Dendritic cell treated with granulocyte-macrophage colony-stimulating factor and Interleukin-4, amounts not matched to agents 40 ng/mL and 50 ng/mL, for 4 days (primary cell): ENCODE data around the gene MACROD2.

Experiments used
- H3K27ac Mint-ChIP-seq: one replicate; pipeline ENCODE4 v1.8.0; 2022; ENCODE audit warnings: mild to moderate bottlenecking, mixed read lengths
- H3K27me3 Mint-ChIP-seq: one replicate; pipeline ENCODE4 v1.8.0; 2022; ENCODE audit warnings: mild to moderate bottlenecking, mixed read lengths
- H3K36me3 Mint-ChIP-seq: one replicate; pipeline ENCODE4 v1.8.0; 2022; ENCODE audit warnings: low read depth, mixed read lengths
- H3K4me1 Mint-ChIP-seq: one replicate; pipeline ENCODE4 v1.8.0; 2022; ENCODE audit warnings: low read depth, mixed read lengths
- H3K4me3 Mint-ChIP-seq: one replicate; pipeline ENCODE4 v1.8.0; 2022; ENCODE audit warnings: mild to moderate bottlenecking, moderate library complexity, mixed read lengths
- H3K9me3 Mint-ChIP-seq: one replicate; pipeline ENCODE4 v1.8.0; 2022; ENCODE audit warnings: mixed read lengths
- intact Hi-C: fragments of 100-400 bp; cut with micrococcal nuclease; formaldehyde crosslinking; loops from one replicate; pipeline ENCODE4 v1.15.0; 2022

The MACROD2 gene

DNA sequence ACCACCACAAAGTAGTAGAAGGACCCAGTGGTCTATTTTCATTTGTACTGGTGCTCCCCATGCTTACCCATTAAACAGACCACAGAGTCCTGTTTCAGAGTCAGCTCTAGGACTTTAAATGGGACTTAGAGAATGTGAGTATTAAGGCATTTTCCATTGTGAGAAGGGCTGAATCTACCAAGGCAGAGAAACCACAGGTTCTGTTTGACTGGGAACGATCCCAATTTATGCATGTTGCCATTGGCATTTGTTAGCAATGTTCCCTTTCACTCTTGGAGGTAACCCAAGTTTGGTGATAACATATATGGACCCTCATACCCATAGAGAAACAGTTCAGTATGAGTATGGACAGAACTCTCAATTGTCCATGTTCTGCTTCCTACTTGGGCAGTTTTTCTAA is 1905.1 kb downstream of the MACROD2 start:
- Mint-ChIP-seq H3K27me3 (peaks cover 4% of the 10 kb centered on the region), H3K27ac (no peak overlapping the region), H3K4me1 (no peaks in the 10 kb centered on the region), H3K4me3 (no peak overlapping the region), H3K36me3 (no peaks in the 10 kb centered on the region), H3K9me3 (peaks cover 12% of the 10 kb centered on the region)
- intact Hi-C loops: no loop called here

DNA sequence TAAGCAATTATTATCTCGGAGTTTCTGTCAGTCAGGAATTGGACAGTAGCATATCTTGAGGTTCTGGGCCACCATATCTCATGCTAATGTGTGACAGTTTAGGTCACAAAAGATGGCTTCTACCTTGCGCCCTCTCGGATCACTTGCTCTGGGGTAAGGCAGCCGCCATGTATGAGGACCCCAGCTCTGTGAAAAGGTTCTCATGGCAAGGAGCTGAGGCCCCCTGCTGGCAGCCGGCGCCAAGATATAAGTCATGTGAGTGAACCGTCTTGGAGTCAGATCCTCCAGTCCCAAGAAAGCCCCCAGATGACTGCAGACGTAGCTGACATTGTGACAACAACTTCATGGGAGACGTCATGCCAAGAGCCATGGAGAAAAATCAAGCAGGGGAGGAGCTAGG is 1907.2 kb downstream of the MACROD2 start:
- H3K4me3 Mint-ChIP-seq: no peak overlapping the region
- no peaks in the 10 kb centered on the region for H3K36me3 Mint-ChIP-seq
- H3K27ac Mint-ChIP-seq: no peak overlapping the region
- H3K9me3 Mint-ChIP-seq: peaks cover 12% of the 10 kb centered on the region
- H3K4me1 Mint-ChIP-seq: no peaks in the 10 kb centered on the region
- intact Hi-C loops: no loop called here
- peaks cover 2% of the 10 kb centered on the region for H3K27me3 Mint-ChIP-seq

DNA sequence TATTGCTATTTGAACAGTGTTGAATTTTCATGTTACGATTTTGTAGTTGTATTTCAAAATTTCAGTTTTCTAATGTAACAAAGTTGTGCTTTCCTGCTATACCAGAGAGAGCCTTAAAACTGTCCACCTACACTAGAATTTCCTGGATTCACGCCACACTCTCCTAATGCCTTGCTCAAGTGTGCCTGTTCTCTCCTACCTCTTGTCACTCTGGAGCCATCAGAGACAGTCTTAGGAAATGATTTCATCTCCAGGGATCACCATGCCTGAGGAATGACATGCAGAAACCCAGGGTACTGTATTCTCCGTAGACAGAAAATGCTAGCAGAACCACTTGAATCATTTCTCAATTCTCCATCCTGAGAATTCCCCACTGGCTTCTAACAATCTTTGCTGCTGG is 1910.3 kb downstream of the MACROD2 start:
- Mint-ChIP-seq H3K4me3 (no peak overlapping the region), H3K4me1 (no peaks in the 10 kb centered on the region), H3K36me3 (no peaks in the 10 kb centered on the region), H3K9me3 (peaks cover 20% of the 10 kb centered on the region), H3K27me3 (no peaks in the 10 kb centered on the region), H3K27ac (no peak overlapping the region)
- intact Hi-C loops: no loop called here

DNA sequence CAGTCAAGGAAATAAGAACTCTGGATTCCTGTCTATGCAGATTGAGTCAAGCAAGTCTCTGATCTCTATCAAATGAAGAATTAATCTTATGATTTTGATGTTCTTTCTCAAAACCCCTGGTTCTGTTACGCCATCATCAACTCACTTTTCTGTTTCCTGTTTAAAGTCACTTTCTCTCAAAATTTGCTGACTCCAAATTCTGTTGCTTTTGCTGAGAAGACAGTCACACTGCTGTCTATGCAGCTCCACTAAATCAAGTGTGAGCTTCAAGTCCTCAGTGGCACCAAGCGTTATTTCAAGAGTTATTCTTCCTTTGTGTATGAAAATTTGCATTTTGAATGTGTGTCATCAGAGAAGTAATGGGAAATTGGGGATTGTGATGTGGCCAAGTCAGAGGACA is 1914.7 kb downstream of the MACROD2 start:
- intact Hi-C loops: no loop called here
- no peaks in the 10 kb centered on the region for H3K36me3 Mint-ChIP-seq
- no peak overlapping the region for H3K27ac Mint-ChIP-seq
- H3K4me3 Mint-ChIP-seq: no peak overlapping the region
- H3K27me3 Mint-ChIP-seq: no peaks in the 10 kb centered on the region
- H3K4me1 Mint-ChIP-seq: no peaks in the 10 kb centered on the region
- H3K9me3 Mint-ChIP-seq: peaks cover 17% of the 10 kb centered on the region

DNA sequence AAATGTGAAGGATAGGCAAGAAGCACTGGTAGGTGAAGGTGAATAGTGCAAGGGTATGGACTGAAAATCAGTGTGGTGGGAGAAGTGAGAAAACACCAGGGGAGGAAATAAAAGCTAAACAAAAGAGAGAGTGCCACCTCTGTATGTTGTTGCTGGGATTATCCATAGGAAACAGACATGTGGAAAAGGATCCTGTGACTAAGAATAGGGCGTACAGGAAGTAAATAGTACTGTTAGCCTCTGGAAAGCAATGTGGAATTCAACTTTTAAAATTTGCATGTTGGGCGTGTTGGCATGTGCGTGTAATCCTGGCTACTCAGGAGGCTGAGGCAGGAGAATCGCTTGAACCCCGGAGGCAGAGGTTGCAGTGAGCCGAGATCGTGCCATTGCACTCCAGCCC is 1916.3 kb downstream of the MACROD2 start:
- H3K4me1 Mint-ChIP-seq: no peaks in the 10 kb centered on the region
- H3K27me3 Mint-ChIP-seq: no peaks in the 10 kb centered on the region
- no peak overlapping the region for H3K27ac Mint-ChIP-seq
- no peak overlapping the region for H3K4me3 Mint-ChIP-seq
- intact Hi-C loops: no loop called here
- H3K9me3 Mint-ChIP-seq: peaks cover 17% of the 10 kb centered on the region
- no peaks in the 10 kb centered on the region for H3K36me3 Mint-ChIP-seq

DNA sequence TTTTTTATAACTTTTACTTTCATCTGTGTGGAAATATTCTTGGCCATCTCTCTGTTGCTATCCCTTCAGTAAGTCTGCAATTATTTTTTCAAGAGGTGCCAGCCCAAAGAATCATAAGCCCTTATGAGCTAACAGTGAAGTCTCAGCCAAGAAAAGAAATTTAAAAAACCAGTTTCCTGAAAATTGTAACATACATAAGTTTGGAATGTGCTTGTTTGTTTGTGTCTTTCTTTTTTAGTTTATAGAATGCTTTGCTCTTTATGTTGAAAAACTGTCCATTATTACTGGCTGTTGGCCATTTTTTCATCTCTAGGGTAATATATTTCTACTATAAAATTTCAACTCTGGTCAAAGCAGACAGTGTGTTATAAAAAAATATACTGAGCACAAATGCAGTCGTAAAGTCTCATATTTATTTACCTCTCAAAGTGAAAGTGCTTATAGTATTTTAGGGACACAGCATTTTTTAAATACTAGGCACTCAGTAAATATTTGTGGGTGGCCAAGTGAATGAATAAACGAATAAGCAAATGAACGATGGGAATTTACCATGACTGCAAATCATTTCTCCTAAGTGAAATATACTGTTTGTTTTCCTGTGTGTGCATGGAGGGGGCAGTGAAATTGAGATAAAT is 1918.2 kb downstream of the MACROD2 start:
- no peak overlapping the region for H3K27ac Mint-ChIP-seq
- H3K27me3 Mint-ChIP-seq: no peaks in the 10 kb centered on the region
- no peaks in the 10 kb centered on the region for H3K4me1 Mint-ChIP-seq
- H3K9me3 Mint-ChIP-seq: peaks cover 17% of the 10 kb centered on the region
- H3K4me3 Mint-ChIP-seq: no peak overlapping the region
- intact Hi-C loops: no loop called here
- no peaks in the 10 kb centered on the region for H3K36me3 Mint-ChIP-seq

DNA sequence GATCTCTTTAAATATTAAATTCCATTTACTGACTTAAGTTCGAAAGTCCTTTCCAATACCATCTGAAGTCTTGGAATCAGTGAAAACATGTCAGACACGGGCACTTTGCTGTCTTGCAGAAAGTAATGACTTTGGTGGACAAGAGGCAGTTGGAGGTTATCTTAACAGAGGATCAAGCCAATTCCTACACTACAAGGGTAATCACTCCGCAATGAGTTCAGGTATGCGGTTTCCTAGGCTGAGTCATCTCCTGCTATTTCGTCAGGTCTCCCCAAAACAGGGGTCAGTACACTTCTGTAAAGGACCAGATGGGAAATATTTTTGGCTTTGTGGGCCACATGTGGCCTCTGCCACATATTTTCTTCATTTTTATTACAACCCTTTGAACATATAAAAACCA is 1921.3 kb downstream of the MACROD2 start:
- peaks cover 6% of the 10 kb centered on the region for H3K9me3 Mint-ChIP-seq
- H3K36me3 Mint-ChIP-seq: no peaks in the 10 kb centered on the region
- H3K4me1 Mint-ChIP-seq: no peaks in the 10 kb centered on the region
- H3K27me3 Mint-ChIP-seq: peaks cover 2% of the 10 kb centered on the region
- no peak overlapping the region for H3K27ac Mint-ChIP-seq
- no peak overlapping the region for H3K4me3 Mint-ChIP-seq
- intact Hi-C loops: no loop called here

DNA sequence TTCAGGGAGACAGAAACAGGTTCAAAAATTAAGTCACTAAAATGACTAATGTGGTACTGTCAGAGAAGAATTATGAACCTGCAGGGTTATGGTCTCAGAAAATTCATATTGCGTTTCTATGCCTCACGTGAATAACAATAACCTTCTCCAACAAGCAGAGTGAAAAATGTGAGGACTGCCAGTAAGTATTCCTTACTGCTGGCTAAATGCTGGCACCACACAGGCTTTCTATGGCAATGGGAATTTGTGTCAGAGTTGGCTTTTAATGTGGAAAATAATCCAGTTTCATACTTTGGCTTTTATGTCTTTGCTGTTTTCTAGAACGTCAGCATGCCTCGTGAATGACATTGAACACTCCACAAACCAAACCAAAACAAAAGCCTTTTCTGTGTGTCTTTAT is 1922.0 kb downstream of the MACROD2 start:
- no peaks in the 10 kb centered on the region for H3K36me3 Mint-ChIP-seq
- H3K4me1 Mint-ChIP-seq: no peaks in the 10 kb centered on the region
- no peak overlapping the region for H3K27ac Mint-ChIP-seq
- intact Hi-C loops: no loop called here
- H3K4me3 Mint-ChIP-seq: no peak overlapping the region
- H3K27me3 Mint-ChIP-seq: peaks cover 2% of the 10 kb centered on the region
- H3K9me3 Mint-ChIP-seq: peaks cover 9% of the 10 kb centered on the region

DNA sequence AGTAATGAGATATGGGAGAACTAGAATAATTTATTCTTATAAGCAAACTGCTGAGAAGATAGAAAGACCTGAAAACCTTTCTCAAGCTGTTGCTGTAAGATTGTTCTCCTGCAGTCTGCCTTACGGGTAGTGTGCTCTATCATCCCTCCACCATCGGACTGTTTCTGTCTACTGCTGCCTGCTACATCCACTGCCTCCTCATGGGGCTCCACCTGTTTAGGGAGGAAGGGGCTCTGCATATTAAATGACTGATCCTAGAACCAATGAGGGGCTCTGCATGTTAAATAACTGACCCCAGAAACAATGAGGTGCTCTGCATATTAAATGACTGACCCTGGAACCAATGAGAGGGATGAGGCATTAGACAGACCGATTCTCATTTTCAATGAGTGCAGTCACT is 1923.3 kb downstream of the MACROD2 start:
- Mint-ChIP-seq H3K27ac (no peak overlapping the region), H3K9me3 (peaks cover 9% of the 10 kb centered on the region), H3K36me3 (no peaks in the 10 kb centered on the region), H3K27me3 (peaks cover 2% of the 10 kb centered on the region), H3K4me3 (no peak overlapping the region), H3K4me1 (no peaks in the 10 kb centered on the region)
- intact Hi-C loops: no loop called here

DNA sequence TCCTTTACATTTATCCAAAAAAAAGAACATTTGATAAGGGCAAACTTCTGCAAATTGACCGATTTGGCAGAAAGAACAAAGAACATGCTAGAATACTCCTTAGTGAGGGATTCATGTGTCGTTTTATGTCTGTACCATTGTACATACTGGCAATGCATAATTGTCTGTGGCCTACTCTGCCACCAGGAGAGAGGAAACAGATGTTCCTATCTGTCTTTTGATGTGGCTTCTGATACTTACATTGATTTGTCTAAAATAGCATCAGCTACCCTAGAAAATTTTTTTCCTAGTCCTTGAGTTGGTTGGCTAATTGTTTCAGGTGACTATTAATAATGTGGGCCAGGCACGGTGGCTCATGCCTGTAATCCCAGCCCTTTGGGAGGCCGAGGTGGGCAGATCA is 1923.8 kb downstream of the MACROD2 start:
- intact Hi-C loops: no loop called here
- H3K27me3 Mint-ChIP-seq: peaks cover 2% of the 10 kb centered on the region
- H3K4me1 Mint-ChIP-seq: no peaks in the 10 kb centered on the region
- no peak overlapping the region for H3K4me3 Mint-ChIP-seq
- peaks cover 9% of the 10 kb centered on the region for H3K9me3 Mint-ChIP-seq
- H3K36me3 Mint-ChIP-seq: no peaks in the 10 kb centered on the region
- no peak overlapping the region for H3K27ac Mint-ChIP-seq

DNA sequence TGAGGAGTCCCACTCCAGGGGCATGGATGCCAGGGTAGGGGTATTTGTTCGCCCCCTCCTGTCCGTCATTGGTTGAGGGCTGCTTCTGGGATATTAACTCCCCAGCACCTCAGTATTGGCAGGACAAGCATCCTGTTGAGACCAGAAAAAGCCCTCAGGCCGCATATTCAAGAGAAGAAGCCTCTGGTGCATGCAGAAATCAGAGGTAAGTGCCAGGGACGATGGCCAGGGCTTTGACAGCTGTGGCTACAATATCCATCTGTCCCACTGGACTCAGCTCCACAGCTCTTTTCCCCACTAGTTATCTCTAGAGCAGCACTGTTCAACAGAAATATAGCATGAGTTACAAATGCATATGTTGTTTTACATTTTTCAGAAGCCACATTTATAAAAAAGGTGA is 1926.6 kb downstream of the MACROD2 start:
- Mint-ChIP-seq H3K4me3 (no peak overlapping the region), H3K36me3 (no peaks in the 10 kb centered on the region), H3K27me3 (peaks cover 2% of the 10 kb centered on the region), H3K4me1 (no peaks in the 10 kb centered on the region), H3K9me3 (peaks cover 9% of the 10 kb centered on the region), H3K27ac (no peak overlapping the region)
- intact Hi-C loops: no loop called here

DNA sequence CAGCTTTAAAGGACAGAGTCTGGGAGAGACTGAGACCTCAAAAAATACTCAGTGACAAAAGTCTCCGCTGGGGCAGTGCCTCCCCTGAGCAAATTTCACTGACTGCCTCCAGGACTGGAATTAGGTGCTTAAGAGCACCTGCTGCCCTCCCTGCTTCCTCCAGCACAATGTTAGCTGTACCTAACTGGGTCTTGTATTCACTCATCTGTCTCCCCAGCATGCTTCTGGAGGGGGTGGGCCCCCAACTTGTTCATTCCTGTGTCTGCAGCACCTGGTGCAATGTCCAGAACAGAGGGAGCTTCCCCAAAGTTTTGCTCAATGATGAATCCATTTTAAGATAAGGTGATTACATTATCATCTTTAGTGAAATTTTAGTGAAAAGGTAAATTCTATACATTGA is 1927.2 kb downstream of the MACROD2 start:
- H3K4me1 Mint-ChIP-seq: no peaks in the 10 kb centered on the region
- H3K27ac Mint-ChIP-seq: no peak overlapping the region
- H3K4me3 Mint-ChIP-seq: no peak overlapping the region
- peaks cover 2% of the 10 kb centered on the region for H3K27me3 Mint-ChIP-seq
- intact Hi-C loops: no loop called here
- H3K36me3 Mint-ChIP-seq: no peaks in the 10 kb centered on the region
- peaks cover 9% of the 10 kb centered on the region for H3K9me3 Mint-ChIP-seq

DNA sequence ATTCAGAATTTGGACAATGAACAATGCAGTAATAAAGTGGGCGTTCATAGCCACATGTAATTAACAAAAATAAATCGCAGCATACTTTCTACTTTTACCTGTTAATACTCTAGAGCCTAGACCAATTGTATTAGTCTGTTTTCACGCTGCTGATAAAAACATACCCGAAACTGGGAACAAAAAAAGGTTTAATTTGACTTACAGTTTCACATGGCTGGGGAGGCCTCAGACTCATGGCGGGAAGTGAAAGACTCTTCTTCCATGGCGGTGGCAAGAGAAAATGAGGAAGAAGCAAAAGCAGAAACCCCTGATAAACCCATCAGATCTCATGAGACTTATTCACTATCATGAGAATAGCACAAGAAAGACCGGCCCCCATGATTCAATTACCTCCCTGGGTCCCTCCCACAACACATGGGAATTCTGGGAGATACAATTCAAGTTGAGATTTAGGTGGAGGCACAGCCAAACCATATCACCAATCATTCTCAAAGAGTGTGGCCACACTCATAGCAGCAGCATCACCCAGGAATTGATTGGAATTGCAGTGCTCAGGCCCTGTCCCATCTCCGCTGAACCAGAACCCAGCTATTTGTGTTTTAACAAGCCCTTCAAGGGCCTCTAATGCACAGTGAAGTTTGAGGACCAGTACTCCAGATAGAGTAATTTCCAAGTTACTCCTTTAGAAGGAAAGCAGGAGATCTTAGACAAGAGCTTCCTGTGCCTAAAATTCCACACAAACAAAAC is 1927.9 kb downstream of the MACROD2 start:
- no peak overlapping the region for H3K27ac Mint-ChIP-seq
- H3K4me3 Mint-ChIP-seq: no peak overlapping the region
- intact Hi-C loops: no loop called here
- no peaks in the 10 kb centered on the region for H3K4me1 Mint-ChIP-seq
- no peaks in the 10 kb centered on the region for H3K36me3 Mint-ChIP-seq
- peaks cover 9% of the 10 kb centered on the region for H3K9me3 Mint-ChIP-seq
- H3K27me3 Mint-ChIP-seq: peaks cover 2% of the 10 kb centered on the region

DNA sequence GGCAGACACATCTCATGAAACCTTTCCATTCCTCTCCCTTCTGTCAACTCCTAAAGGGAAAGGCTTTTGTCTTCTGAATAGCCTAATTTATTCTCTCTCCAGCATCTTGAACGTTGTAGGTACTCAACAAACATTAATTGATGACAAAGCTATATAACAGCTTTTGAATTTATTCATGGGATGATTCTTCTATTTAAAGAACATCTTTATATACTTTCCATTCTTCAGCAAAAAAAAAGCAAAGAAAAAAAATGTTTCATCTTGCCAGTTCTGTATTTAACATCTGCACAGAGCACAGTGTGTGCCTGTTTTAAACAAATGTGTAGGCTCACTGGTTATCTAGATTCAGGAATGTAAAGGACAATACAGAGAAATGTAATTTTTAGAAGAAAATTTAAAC is 1929.2 kb downstream of the MACROD2 start:
- Mint-ChIP-seq H3K27ac (no peak overlapping the region), H3K36me3 (no peaks in the 10 kb centered on the region), H3K4me3 (no peak overlapping the region), H3K4me1 (no peaks in the 10 kb centered on the region), H3K9me3 (peaks cover 9% of the 10 kb centered on the region), H3K27me3 (peaks cover 2% of the 10 kb centered on the region)
- intact Hi-C loops: no loop called here

DNA sequence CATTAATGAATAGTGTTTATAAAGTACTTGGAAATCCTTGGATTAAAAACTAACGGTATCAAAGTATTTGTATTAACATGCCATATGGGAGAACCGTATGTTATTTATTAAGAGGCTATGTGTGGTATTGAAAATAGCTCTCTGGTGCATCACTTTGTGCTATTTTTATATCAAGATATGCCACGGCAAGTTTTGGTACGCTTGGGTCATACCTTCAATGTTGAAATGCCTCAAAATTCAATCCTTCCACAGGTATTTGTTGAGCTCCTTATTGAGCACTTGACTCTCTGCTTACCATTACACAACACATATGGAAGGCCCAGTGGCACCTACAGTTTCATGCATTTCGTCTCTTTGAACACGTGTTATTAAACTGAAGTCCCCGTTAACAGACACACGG is 1930.1 kb downstream of the MACROD2 start:
- no peak overlapping the region for H3K27ac Mint-ChIP-seq
- intact Hi-C loops: no loop called here
- H3K27me3 Mint-ChIP-seq: peaks cover 2% of the 10 kb centered on the region
- no peaks in the 10 kb centered on the region for H3K36me3 Mint-ChIP-seq
- no peak overlapping the region for H3K4me3 Mint-ChIP-seq
- no peaks in the 10 kb centered on the region for H3K4me1 Mint-ChIP-seq
- peaks cover 9% of the 10 kb centered on the region for H3K9me3 Mint-ChIP-seq
